NOMO-1 treated with DMSO at 0.1 percent for 48 hours (cell line): ENCODE data around the gene LMNA.

Experiments
- DNase-seq: peaks from one replicate; lab custom pipeline; 2025; ENCODE audit not compliant: unreplicated experiment; lab: John Stamatoyannopoulos, UW

The LMNA gene

DNA sequence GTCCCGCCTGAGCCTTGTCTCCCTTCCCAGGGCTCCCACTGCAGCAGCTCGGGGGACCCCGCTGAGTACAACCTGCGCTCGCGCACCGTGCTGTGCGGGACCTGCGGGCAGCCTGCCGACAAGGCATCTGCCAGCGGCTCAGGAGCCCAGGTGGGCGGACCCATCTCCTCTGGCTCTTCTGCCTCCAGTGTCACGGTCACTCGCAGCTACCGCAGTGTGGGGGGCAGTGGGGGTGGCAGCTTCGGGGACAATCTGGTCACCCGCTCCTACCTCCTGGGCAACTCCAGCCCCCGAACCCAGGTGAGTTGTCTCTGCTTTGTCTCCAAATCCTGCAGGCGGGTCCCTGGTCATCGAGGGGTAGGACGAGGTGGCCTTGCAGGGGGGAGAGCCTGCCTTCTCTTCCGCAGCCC, 24.0 kb downstream of the LMNA start:
- DNase-seq, result no peak

DNA sequence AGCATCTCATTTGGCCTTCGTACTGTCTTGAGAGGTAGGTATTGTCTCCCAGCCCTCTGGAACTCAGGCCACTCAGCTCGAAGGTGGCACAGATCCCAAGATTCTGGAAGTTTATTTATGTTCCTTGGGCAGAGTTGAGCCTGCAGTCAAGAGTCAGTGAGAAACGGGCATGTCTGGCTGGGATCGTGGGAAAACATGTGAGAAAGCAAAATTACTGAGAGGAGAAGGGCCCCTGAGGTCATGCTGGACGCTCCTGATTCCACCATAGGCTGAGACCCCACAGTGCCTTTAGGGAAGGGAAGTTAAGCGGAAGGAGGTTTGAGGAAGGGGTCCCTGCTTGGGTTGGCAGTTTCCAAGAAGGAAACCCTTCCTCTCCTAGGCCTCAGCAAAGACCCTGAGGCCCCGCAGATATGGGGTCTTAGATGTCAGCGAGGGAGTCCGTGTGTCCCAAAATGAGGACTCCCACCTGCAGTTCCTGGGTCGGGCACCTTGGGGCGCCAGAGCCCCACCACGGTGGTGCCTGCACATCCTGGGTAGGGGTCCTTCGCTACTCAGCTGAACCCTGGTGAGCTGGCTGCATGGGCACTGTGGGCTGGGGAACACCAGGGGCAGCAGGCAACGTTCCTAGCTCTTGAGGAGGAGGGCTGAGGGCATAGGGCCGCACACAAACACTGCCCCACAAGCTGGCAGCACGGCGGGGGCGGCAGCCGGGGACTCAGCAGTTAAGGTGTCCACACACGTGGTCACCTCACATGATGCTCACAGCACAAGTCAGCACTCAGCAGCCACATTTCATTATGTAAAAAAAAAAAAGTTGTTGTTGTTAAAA, 26.6 kb downstream of the LMNA start:
- no peak for DNase-seq

DNA sequence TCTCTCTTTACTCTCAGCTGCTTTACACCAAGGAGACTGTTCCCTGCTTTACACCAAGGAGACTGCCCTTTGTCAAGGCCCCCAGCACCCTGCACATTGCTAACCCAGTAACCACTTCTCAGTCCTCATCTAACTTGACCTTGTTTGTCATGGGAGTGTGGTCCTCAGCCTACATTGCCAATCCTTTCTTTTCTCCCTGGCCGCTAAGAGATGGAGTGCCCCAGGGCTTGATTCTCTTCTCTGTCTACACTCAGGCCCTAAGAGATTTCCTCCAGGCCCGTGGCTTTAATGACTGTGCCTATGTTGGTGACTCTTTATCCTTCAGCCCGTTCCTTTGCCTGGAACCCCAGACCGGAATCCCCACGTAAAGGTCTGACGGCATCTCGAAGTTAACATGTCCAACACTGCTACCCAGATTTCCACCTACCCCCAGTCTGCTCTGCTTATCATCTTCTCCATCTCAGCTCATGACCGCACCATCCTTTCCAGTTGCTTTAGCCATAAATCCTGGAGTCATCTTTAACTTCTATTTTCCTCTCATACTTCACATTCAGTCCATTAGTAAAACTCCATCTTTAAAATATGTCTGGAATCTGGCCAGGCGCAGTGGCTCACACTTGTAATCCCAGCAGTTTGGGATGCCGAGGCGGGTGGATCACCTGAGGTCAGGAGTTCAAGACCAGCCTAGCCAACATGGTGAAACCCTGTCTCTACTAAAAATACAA, 29.4 kb downstream of the LMNA start:
- no peak for DNase-seq

DNA sequence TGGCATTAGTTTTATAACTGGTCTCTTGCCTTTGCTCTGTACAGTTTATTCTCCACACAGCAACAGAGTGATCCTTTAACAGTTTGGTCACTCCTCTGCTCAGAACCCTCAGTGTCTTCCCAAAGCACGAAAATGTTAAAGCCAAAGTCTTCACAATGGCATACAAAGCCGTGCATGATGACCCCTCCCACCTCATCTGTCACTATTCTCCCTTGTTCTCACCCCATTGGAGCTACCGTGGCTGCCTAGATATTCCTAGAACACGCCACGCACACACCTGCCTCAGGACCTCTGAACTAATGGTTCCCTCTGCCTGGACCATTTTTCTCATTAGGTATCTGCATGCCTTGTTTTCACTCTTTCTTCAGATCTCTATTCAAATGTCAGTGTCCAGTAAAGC, 30.2 kb downstream of the LMNA start:
- DNase-seq, result no peak

GRCh38 chr1:156145650-156146019, 31.1 kb downstream of the LMNA start:
- no peak for DNase-seq

- peak; percentile 81 for DNase-seq
These were observed 31.7 kb downstream of the LMNA start for GRCh38 chr1:156146020-156146768.

GRCh38 chr1:156146769-156147405, 32.4 kb downstream of the LMNA start:
- no peak for DNase-seq

GRCh38 chr1:156148216-156148615, 33.7 kb downstream of the LMNA start:
- DNase-seq, result peak; percentile 86

DNA sequence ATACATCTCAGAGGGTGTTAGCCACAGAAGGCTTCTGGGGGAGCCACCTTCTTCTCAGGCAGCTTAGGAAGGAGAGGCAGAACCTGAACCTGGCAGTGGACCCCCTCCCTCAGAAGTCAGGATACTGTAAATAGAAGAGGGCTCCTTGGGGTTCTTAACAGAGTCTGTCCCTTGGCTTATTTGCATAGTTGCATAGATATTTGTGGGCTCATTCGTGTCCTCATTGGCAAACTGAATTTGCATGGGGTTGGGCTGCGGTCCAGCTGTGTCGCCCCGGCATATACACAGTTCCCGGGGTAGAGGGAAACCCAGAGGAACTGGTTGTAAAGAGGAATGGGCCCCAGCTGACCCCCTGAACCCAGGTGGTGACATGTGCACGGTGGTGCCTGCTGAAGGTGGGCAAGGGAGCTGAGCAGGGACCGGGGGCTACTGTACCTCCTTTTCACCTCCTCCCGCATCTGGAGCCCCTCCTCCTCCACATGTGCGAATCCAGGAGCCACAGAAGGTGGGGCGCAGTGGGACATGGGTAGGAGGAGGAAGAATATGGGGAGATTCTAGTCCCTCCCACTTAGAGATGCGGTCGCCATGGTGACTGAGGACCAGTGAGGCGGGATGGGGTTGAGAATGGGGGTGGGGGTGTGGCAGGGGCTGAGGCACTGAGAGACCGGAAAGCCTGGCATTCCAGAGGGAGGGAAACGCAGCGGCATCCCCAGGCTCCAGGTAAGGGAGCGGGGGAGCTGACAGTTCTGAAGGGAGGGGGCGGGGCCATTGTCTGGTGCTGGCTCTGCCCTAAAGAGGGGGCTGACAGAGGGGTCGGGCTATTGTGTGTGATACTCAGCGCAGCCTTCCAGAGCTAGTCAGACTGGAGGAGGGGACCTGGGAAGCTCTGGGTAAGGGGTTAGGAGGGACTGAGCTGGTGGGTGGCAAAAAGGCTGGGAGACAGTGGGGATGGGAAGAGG, 35.1 kb downstream of the LMNA start:
- no peak for DNase-seq

- DNase-seq, result no peak
These were observed 36.0 kb downstream of the LMNA start for GRCh38 chr1:156150333-156151011.

DNA sequence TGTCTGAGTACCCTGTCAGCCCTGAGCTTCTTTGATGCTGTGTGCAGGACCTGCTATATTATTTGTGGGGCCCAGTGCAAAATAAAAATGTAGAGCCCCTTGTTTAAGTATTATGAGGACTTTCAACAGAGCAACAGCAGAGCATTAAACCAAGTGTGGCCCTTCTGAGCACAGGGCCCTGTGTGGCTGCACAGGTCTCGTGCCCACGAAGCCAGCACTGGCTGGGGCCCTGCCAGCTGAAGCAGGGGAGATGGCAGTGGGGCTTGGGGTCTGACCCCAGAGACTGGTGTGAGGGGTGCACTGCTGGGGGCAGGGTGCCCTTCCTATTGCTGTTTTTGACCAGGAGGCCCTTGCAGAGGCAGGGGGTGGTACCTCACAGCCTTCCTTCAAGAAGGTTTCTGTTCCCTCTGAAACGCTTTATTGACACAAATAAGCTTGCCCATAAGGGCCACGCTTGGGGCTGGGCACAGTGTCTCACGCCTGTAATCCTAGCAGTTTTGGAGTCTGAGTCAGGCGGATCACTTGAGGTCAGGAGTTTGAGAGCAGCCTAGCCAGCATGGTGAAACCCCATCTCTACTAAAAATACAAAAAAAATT, 36.7 kb downstream of the LMNA start:
- peak; percentile 57 for DNase-seq

GRCh38 chr1:156152628-156153027, 38.1 kb downstream of the LMNA start:
- no peak for DNase-seq

GRCh38 chr1:156153362-156153761, 38.9 kb downstream of the LMNA start, which contains the start of gene SEMA4A:
Gene SEMA4A, plus strand, starts transcription at chr1:156153585. Its CDS starts 994 bp downstream, at chr1:156154579.
- no peak for DNase-seq

DNA sequence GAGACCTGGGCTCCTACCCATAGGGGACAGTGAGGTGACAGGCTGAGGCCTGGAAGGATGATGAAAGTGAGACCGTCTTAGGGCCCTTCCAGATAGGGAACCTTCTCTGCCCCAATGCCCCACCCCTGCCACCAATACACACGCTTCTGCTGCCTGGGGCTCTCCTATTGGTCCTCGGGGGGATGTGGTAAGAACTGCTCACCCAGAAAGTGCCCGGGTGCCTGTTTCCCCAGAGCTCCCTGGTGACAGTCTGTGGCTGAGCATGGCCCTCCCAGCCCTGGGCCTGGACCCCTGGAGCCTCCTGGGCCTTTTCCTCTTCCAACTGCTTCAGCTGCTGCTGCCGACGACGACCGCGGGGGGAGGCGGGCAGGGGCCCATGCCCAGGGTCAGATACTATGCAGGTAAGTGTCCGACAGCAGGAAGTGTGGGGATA, 39.8 kb downstream of the LMNA start:
- peak; percentile 96 for DNase-seq

DNA sequence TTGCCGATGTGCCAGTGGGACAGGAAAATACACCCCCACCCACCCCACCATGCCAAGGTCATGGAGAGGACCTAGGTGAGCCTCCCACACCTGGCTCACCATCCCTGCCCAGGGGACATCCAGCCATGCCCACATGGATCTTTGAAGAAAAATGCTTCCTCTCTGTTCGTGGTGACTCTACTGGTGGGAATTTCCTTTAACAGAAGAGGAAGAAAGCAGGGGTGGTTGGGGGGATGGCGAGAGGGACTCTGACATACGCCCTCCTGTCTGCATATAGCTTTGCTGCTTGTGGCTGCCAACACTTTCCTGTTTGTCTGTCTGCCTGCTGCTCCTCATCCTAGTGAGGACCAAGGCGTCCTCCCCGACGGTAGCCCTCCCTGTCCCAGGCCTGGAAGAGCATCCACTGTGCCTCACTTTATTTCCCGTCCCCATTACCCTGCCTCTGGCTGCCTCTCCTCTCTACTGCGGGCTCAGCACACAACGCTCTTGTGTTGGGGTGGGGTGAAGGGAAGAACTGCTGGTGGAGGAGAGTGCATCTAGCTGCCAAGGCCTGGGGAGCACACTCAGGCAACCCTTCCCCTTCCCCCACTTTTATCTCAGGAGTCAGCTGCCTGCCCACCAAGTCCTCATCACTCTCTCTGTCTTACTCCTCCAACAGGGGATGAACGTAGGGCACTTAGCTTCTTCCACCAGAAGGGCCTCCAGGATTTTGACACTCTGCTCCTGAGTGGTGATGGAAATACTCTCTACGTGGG, 41.4 kb downstream of the LMNA start:
- DNase-seq, result no peak

GRCh38 chr1:156157506-156157905, 43.0 kb downstream of the LMNA start:
- no peak for DNase-seq

DNA sequence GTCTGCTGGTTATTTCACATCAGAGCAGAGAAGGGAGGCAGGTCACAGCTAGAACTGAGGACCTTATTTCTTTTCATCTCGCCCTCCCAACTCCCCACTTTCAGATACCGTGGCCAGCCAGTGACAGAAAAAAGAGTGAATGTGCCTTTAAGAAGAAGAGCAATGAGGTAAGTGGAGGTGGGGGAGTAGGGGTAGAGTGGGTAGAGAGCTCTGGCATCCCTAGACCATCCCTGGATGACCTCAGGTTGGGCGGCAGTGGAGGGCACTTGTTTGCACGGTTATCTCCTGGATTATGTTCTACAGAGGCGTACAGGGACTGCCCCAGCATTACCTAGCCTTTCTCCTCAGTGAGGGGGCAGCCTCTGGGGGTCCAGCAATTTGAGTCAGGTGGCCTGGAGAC, 43.5 kb downstream of the LMNA start:
- DNase-seq, result no peak

GRCh38 chr1:156160000-156160742, 45.7 kb downstream of the LMNA start:
- no peak for DNase-seq
